ENCODE measurements around the gene G3BP1. TPM values are rescaled to one million over a fixed set of nuclear protein-coding genes. Genes with fewer than 3 reads are reported as not detected.

G3BP1 gene
- 90.3 TPM for polyA plus RNA-seq (2013, experiment 1 of 2; ENCODE audit: insufficient read length)
- polyA plus RNA-seq (2013, experiment 2 of 2; ENCODE audit: insufficient read length), result 84.8 TPM

DNA sequence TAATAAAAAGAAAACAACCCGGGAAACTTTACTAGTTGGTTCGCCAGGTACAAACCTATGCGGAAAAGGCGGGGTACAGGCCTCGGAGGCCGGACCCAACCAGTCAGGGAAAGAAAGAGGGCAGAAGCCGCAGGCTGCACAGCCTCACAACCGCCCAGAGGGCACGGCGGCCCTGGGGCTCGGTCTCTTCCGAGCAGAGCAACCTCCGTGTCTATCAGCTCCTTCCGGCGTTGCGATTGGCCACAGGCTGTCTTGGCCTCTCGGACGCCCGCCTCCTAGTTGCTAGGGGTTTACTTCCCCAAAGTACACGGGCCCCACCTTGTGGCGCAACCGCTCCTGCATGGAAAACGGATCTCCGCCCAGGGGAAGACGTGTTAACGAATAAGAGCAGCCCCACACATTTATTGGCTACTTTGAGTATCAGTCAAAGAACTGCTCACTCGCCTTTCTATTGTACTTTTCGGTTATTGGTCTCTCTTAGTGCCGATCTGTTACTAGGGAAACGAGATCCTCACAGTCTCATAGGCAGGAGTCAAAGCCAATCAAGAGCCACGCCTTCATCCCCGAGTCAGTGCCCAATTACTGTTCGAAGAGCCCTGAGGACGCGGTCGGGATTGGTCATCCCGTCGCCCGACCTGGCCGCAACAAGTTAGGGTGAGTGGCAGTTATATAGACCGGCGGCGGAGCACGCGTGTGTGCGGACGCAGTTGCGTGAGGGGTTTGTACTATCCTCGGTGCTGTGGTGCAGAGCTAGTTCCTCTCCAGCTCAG is at the start of gene G3BP1:
Gene G3BP1 (plus strand): TSS at position 696 of the 770 bp plus-strand sequence. CDS start 14,667 bp downstream, outside the sequence.
- peak; percentile 100 for DNase-seq

DNA sequence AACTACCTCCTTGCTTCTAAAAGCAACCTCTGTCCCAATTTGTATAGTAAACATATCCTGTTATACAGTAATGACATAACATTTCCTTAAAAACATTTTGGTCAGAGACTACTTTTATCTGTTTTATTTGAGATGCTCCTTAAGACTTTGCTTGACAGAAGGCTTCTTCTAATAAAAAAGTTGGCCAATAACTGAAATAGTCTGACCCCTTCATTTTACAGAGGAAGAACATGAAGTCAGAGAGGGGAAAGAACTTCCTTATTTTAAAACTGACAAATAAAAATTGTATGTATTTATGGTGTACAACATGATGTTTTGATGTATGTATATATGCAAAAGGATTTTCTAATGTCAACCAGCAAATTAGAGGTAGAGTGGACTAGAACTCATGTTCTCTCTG is 49.2 kb upstream of the G3BP1 start:
- no peak for DNase-seq

DNA sequence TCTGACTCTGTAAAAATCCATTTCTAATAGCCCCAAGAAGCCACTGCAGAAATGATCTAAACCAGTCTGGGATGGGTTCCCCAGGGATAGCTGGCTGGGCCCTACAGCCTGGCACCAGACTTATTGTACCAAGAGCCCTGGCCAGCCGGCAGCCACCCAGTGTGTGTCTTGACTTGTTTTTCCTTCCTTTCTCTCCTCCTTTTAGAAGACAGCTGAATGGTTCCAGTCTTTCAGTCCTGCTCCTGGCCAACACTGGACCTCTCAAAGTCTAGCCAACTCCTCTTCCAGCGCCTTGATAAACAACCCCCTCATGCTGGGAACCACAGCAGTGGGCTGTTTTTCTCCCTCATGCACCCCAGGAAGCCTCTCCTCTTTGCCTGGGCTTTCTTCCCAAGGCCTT is 47.4 kb upstream of the G3BP1 start:
- no peak for DNase-seq

DNA sequence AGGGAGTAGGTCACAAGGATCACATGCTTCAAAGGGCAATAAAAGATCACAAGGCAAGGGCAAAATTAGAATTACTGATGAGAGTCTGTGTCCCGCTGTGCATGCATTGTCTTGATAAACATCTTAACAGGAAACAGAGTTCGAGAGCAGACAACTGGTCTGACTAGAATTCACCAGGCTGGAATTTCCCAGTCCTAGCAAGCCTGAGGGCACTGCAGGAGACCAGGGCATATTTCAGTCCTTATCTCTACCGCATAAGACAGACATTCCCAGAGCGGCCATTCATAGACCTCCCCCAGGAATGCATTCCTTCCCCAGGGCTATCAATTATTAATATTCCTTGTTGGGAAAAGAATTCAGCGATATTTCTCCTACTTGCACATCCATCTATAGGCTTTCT is 42.2 kb upstream of the G3BP1 start:
- peak; percentile 62 for DNase-seq

DNA sequence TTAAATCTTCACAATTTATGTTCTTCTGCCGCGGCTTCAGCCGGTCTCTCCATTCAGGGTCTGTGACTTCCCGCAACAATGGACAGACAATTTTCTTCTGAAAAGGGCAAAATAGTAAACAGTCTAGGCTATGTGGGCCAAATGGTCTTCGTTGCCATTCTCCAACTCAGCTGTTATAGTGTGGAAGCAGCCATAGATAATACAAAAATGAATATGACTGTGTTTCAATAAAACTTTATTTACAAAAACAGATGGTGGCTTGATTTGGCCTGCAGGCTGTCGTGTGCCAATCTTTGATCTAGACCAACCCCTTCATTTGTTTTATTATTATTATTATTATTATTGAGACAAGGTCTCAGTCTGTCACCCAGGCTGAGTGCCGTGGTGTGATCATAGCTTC is 41.4 kb upstream of the G3BP1 start:
- DNase-seq, result no peak

DNA sequence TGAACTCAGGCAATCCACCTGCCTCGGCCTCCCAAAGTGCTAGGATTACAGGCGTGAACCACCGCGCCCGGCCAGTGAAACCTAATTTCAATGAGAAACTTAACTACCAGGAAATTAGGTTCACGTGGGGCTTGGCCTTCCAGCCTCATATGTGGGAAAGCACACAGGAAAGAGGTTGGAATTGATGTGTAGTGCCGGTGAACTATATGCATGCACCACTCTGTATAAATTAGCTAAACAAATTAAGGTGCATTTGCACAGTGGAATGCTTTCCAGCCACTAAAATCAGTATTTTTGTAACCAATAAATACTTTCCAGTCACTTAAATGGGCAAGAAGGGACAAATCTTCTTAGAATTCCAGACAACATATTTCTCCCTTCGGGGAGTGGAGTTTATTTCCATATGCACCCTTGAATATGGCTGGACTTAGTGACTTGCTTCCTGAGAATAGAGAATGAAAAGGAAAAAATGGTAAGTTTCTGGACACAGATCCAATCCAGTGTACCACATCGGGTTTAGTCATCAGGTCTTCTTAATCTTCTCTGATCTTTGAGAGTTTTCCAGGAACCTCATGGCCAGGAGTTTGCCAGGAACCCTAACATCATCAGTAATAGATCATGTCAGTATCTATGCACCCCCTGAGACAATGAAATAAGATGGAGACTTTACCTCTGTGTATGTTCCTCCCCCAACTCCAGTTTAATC is 38.2 kb upstream of the G3BP1 start:
- DNase-seq, result peak; percentile 38

DNA sequence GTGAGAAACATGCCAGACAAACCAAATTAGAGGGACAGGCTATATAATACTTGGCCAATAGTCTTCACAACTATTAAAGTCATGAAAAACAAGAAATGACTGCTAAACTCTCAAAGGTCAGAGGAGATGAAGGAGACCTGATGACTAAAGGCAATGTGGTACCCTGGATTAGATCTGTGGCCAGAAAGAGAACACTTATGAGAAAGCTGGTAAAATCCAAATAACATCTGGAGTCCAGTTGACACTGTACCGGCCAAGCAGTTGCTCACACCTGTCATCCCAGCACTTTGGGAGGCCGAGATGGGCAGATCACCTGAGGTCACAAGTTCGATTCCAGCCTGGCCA is 37.7 kb upstream of the G3BP1 start:
- DNase-seq, result no peak

DNA sequence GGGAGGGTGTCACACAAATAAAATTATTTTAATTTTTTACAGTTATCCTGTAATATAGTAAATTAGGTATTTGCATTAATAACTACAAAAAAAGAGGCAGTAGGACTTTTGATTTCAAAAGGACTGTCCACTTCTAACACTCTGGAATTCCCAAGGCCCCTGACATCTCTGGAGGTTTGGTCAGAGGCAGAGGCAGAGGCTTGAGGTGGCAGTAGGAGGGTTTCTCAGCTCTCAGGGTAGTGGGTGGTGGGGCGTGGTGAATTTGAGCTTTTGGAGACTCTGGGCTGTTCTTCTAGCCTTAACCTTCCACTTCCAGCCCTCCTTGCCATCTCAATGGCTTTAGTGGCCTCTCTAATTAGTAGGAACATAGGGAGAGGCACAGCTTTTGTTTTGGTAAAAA is 36.1 kb upstream of the G3BP1 start:
- no peak for DNase-seq

DNA sequence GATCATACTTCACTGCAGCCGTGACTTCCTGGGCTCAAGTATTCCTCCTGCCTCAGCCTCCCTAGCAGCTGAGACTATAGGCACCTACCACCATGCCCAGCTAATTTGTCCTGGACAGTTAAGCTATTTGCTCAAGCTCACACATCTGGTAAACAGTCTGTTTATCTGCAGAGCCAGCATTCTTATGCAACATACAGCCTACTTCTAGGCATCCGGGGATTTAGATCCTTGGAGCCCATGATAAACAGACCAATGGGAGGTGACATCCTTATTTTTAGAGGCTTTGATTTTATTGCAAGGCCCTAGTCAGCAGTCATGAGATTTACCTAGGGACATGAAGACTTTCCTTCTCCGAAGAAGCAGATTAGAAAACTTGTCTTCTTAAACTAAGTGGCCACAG is 34.3 kb upstream of the G3BP1 start:
- no peak for DNase-seq

DNA sequence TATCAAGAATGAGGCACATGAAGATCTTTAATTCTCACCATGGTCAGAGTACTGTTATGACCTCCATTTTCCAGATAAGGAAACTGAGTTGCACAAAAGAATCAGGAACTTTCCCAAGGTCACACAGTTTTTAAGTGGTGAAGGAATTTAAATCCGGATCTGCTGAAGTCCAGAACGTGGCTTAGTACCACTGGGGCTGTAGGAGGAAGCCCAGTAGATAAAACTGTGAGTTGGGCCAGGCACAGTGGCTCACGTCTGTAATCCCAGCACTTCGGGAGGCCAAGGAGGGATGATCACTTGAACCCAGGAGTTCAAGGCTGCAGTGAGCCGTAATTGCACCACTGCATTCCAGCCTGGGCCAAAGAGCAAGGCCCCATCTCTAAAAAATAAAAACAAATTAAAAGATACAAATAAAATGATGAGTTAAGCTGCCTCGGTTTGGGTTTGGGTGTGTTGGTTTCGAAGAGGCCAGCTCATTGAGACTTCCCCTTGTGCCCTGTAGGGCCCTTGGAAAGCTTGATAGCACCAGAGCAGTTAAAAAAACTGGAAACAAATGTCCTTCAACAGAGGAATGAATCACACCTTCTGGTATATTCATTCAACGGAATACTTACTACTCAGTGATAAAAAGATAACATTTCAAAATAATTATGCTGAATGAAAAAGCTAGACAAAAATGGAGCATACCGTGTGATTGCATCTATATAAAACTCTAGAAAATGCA is 33.5 kb upstream of the G3BP1 start:
- no peak for DNase-seq

DNA sequence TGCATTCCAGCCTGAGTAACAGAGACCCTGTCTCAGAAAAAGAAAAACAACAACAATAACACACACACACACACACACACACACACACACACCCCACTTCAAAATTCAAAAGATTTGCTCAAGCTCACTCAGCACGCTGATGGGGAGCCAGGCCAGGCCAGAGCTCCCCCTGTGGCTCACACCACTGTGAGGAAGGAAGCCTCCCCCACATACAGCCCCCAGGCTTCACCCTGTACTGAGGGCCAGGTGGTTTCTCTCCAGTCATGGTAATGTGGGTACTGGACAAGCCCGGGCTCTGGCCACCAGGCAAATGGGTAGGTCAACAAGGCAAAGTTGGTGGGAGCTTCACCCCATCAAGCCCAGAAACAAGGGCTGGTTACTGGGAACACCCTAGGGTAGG is 32.4 kb upstream of the G3BP1 start:
- peak; percentile 35 for DNase-seq

DNA sequence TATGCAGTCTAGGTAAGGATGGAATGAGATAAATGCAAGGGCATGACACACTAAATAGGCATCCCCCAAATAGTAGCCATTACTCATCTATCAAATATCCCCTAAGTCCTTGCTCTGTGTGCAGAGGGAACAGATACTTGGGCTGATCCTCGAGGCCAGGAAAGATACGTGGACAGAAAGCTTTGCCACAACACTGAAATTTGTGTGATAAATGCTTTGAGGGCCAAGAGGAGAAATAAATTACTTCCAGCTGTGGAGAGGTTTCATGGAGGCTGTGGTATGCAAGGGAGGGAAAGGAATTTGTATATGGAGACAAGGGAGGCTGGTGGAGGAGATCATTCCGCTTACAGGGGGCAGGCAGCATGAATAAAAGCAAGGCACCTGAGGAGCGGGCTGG is 31.8 kb upstream of the G3BP1 start:
- DNase-seq, result peak; percentile 99

DNA sequence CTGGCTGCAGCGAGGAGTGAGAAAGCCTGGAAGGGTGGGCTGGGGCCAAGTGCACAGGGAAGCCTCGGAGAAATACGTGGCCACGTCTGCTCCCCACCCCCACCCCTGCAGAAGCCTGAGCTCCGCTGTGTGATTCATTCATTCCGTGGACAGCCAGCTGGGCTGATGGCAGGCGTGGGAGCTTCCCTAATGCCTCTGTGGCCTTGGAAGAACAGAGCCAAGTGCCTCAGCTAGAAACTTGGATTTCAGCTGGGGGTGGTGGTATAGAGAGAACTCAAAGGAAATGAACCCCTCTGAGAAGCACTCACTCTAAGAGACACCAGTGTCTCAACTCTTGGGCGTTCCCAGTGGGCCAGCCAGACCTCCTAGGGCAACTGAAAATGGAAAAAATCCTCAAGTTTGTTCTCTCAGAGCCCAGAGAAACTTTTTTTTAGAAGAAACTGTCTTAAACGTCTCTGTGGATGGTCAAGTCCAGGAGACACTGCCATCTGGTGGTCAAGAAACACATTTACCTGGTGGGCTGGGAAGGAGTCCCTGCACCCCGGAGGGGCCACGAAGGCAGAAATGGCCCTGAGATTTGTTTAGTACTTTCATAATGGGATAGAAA is 31.3 kb upstream of the G3BP1 start:
- DNase-seq, result peak; percentile 98

DNA sequence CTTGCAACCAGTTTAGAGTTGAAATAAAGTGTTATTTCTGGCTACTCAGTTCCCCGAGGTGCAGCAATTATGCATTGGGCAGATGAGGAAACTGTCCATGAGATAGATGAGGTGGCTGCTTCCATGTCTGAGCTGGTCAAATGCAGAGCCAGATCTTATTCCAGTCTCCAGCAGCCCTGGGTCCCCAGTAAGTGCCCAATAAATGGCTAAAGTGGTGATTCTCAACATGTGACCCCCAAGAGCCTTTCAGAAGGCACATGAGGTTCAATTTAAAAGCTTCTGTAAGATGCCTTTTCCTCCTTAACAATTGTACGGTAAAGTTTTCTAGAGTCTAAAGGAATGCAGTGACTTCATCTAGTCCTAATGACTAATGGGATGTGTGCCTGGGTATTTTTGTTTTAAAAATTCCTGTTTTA is 30.8 kb upstream of the G3BP1 start:
- DNase-seq, result peak; percentile 88

DNA sequence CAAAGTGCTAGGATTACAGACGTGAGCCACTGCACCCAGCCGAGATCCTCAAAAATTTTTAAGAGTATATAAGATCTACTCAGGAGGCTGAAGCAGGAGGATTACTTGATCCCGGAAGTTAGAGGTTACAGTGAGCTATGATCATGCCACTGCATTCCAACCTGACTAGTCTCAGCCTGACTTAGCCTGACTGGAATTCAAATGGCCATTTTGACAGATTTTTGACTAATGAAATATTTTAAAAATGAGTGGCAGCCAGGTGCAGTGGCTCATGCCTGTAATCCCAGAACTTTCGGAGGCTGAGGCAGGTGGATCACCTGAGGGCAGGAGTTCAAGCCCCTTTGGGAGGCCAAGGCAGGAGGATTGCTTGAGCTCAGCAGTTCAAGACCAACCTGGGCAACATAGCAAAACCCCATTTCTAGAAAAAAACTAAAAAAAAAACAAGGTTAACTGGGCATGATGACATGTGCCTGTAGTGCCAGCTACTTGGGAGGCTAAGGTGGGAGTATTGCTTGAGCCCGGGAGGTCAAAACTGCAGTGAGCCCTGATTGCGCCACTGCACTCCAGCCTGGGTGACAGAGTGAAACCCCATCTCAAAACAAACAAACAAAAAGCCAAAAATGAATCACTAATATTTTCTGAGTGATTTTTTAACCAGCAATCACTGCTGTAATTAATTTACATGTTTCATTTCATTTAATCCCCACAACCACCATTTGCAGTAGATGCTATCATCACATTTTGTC is 29.9 kb upstream of the G3BP1 start:
- peak; percentile 88 for DNase-seq

DNA sequence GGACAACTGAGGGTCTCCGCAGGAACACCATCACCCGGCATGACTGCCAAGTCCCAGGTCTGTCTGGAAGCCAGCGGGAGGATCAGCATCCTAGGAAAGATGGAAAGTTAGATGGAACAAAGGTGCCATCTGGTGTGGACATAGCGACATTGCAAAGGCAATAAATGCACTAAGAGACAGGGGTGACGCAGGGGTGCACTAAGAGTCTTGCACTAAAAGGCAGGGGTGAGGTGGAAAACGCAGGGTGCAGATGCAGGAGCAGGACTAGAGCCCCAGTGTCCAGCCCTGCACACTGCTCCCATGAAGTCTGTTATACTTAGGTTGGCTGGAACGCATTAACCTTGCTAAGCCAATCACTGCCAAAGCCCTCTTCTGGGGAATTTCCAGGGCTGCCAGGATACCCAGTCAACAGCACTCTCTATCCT is 28.9 kb upstream of the G3BP1 start:
- DNase-seq, result peak; percentile 80

DNA sequence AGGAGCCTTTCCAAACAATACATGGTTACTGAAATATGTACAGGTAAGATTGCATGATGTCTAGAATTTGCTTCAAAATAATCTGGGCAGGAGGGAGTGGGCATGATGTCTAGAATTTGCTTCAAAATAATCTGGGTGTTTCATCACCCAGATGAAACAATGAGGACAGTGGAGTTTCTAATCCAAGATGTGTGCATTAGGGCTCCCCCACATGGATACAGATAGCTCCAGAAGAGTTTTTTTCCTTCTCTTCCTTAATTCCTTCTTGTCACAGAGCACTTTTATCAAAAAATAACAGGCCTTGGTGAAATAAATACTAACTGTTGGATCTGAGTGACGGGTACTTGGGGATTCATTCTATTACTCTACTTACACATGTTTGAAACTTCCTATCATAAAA is 28.2 kb upstream of the G3BP1 start:
- peak; percentile 58 for DNase-seq

DNA sequence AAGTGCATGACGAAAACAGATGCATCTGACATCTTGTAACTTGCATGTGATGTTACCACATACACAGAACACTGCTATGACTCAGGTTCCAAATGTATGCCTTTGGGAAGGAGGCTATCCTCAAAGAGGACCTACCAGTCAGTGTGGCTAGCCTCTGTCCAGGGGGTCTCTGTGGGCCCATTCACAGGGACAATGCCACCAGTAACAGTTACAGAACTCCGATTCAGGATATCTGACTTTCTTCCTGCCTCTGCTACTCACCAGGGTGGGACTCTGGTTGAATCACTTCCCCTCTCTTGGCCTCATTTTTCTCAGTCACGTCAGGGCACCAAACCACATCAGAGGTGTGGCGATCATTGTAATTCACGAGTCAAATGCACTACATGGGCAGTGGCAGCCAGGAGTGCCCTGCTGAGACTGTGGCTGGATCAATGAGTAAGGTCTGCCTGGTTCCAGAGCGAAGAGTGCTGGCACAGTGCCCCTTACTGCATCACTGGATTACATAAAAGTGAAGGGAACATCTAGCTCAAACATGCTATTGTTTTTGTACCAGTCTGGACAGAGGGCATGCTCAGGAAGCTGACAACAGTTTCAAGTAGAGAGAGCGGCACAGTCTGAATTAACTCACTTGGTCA is 26.6 kb upstream of the G3BP1 start:
- DNase-seq, result peak; percentile 84

DNA sequence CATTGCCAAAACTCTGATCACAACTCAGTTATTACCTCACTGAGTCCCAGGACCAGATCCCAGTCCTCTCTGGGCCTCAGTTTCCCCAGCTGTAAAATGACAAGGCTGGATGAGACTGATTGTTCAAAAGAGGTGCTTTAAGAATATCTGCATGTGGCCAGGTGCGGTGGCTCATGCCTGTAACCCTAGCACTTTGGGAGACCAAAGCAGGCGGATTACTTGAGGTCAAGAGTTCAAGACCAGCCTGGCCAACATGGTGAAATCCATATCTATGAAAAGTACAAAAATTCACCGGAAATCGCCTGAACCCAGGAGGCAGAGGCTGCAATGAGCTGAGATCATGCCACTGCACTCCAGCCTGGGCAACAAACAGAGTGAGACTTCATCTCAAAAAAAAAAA is 21.6 kb upstream of the G3BP1 start:
- no peak for DNase-seq

DNA sequence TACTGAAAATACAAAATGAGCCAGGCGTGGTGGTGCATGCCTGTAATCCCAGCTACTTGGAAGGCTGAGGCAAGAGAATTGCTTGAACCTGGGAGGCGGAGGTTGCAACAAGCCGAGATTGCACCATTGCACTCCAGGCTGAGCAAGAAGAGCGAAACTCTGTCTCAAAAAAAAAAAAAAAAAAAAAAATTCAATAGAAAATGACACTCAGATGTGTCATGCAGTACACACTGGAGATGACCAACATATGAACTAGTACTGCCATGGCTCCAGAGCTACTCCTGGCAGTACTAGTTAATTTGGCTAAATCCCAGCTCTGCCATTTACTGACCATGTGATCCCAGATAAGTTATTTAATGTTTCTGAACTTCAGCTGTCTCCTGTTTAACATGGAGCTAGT is 20.7 kb upstream of the G3BP1 start:
- DNase-seq, result peak; percentile 36

DNA sequence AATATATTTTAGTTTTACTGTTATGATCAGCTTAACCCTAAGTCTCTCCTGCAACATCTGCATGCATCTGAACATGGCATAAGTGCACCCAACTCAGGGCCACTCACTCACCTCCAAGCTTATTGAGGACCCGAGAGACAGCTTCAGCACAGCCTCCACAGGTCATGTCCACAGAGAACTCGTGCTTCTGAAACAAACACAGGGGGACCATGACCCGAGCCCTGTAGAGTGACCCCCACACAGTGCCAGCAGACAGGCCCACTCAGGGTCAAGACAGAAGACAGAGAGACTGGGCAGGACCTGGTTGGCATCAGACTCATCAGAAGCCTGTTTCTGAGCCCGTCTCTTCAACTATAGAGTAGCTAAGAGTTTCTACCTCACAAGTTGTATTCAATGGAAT is 20.2 kb upstream of the G3BP1 start:
- no peak for DNase-seq

DNA sequence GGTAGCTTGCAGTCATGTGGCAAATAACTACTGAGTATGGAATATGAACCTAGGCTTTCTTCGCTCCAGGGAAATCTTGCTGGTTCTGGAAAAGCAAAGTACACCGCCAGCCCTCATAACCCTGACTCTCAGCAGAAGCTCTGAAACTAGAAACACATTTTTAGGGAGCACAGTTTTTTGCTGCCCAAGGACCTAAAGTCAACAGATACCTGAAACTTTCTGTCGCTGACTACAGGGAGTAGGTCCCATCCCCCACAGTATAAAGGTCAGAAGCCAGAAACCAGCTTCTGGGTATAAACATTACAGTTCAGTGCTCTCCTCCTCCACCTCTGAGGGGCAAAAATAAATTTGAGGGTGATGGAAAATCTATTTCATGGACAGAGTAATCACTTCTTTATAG is 16.4 kb upstream of the G3BP1 start:
- DNase-seq, result no peak
